Osteocyte (in vitro differentiated cells): ENCODE data around the gene ST6GALNAC5. TPM values are rescaled to one million over a fixed set of nuclear protein-coding genes. Genes with fewer than 3 reads are reported as not detected.

Experiments
- DNase-seq: peaks from one replicate; pipeline ENCODE4 v3.0.0; 2021; ENCODE audit warnings: mixed read lengths; ENCODE audit not compliant: unreplicated experiment; ENCODE audit errors: extremely low spot score
- H3K27ac Mint-ChIP-seq: one replicate; pipeline ENCODE4 v1.8.0; 2021; ENCODE audit warnings: mild to moderate bottlenecking, mixed read lengths; ENCODE audit not compliant: unreplicated experiment
- H3K27me3 Mint-ChIP-seq: one replicate; pipeline ENCODE4 v1.8.0; 2021; ENCODE audit warnings: mixed read lengths; ENCODE audit not compliant: unreplicated experiment
- H3K36me3 Mint-ChIP-seq: one replicate; pipeline ENCODE4 v1.8.0; 2021; ENCODE audit warnings: mixed read lengths; ENCODE audit not compliant: unreplicated experiment
- H3K4me1 Mint-ChIP-seq: one replicate; pipeline ENCODE4 v1.8.0; 2021; ENCODE audit warnings: mixed read lengths; ENCODE audit not compliant: unreplicated experiment
- H3K4me3 Mint-ChIP-seq: one replicate; pipeline ENCODE4 v1.8.0; 2021; ENCODE audit warnings: mild to moderate bottlenecking, moderate library complexity, mixed read lengths; ENCODE audit not compliant: unreplicated experiment
- H3K9me3 Mint-ChIP-seq: one replicate; pipeline ENCODE4 v1.8.0; 2021; ENCODE audit warnings: mixed read lengths; ENCODE audit not compliant: unreplicated experiment
- total RNA-seq: library from RNA; stranded (reverse); gene quantifications from 2 replicates; pipeline ENCODE4 v1.2.1, GENCODE V29; 2021
- TF ChIP-seq, protein P1 (sequence below): fragments of 200-600 bp; sonication (generic); IDR thresholded peaks from 2 replicates; pipeline ENCODE4 v1.5.0; 2021; ENCODE audit warnings: antibody characterized with exemption, mild to moderate bottlenecking, moderate library complexity

Gene ST6GALNAC5
- total RNA-seq, 1 donor from 2014 or later: 3.7 TPM

DNA sequence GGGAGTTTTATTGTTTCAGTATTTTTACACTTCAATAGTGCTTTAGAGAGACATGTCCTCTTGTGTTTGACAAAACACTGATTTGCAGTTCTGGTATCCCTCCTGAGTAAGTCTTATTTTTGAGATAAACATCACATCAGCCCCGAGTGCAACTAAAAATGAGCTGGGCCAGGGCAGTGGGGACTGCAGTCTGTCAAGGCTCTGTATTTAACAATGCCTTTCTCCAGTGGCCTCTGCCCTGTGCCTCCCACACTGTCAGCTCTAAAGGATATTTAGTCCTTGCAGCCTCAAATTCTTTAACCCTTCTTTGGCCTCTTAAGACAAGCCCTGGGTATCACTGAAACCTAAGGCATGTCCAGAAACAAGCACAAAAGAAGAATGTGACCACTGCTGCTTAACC, 160.6 kb downstream of the ST6GALNAC5 start:
- Mint-ChIP-seq H3K27ac (no peak overlapping the region), H3K4me3 (no peak overlapping the region), H3K9me3 (no peaks in the 10 kb centered on the region), H3K27me3 (peaks cover 18% of the 10 kb centered on the region), H3K36me3 (no peaks in the 10 kb centered on the region), H3K4me1 (peaks cover 3% of the 10 kb centered on the region)
- TF ChIP-seq, protein P1, sequence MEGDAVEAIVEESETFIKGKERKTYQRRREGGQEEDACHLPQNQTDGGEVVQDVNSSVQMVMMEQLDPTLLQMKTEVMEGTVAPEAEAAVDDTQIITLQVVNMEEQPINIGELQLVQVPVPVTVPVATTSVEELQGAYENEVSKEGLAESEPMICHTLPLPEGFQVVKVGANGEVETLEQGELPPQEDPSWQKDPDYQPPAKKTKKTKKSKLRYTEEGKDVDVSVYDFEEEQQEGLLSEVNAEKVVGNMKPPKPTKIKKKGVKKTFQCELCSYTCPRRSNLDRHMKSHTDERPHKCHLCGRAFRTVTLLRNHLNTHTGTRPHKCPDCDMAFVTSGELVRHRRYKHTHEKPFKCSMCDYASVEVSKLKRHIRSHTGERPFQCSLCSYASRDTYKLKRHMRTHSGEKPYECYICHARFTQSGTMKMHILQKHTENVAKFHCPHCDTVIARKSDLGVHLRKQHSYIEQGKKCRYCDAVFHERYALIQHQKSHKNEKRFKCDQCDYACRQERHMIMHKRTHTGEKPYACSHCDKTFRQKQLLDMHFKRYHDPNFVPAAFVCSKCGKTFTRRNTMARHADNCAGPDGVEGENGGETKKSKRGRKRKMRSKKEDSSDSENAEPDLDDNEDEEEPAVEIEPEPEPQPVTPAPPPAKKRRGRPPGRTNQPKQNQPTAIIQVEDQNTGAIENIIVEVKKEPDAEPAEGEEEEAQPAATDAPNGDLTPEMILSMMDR: no peak
- no peak for DNase-seq

DNA sequence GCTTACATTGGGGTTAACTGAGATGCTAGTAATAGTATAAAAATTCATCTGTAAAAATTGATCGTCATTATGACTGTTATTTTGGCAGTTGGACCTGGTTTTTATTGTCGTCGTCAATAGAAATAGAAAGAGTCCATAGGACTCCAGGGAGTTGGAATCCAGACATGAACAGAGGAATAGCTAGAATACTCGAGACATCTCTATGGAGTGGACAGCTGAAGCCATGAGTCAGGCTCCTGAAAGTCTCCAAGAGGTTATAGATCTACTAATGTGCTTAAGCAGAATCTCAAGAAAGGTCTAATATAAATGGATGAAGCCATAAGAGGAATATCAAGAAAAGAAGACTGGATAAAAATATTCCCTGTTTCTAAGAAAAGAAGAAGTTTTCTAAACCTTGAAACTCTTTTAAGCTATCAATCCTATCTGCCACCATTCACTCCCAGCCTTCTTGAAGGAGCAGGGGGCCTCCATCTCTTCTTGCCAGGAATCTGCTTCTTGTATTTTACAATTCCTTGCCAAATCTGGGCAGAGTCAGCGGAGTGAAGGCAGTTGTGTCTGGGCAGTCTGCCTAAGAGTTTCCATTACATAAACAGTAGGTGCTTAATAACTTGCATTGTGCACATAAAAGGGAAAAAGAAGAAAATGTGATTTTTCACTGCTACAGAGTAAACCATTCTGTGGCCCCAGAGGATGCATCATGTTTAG, 163.3 kb downstream of the ST6GALNAC5 start:
- Mint-ChIP-seq H3K36me3 (no peaks in the 10 kb centered on the region), H3K9me3 (no peaks in the 10 kb centered on the region), H3K27me3 (peaks cover 18% of the 10 kb centered on the region), H3K27ac (no peak overlapping the region), H3K4me1 (peaks cover 3% of the 10 kb centered on the region), H3K4me3 (no peak overlapping the region)
- no peak for DNase-seq
- TF ChIP-seq, protein P1: no peak

DNA sequence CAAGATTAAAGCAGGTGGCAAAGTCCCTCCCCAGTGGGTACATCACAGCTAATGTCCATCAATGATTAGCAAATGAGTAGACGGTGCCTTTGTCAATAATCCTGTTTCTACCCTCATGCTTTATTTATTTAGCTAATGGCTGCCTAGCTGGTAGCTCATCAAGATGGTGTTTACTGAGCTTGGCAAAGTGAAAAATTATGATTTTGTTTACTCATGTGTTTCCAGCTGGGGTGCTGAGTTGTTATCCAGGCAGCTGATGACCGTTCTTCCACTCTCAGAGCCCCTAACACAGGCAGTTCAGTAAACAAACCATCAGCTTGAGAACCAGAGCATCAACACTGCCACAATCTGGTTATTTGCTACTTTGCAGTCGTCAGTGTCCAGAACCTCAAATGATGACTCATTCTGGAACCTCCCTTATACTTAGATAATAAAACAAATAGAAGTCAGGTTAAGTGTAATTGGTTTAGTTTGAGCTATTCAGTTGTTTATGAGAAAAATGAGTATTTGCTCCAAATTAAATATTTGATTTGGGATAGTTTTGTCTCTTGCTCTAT, 163.9 kb downstream of the ST6GALNAC5 start:
- H3K27me3 Mint-ChIP-seq: peaks cover 18% of the 10 kb centered on the region
- H3K27ac Mint-ChIP-seq: no peak overlapping the region
- peaks cover 3% of the 10 kb centered on the region for H3K4me1 Mint-ChIP-seq
- H3K36me3 Mint-ChIP-seq: no peaks in the 10 kb centered on the region
- DNase-seq: no peak
- TF ChIP-seq, protein P1: peak; percentile 16
- H3K4me3 Mint-ChIP-seq: no peak overlapping the region
- no peaks in the 10 kb centered on the region for H3K9me3 Mint-ChIP-seq

DNA sequence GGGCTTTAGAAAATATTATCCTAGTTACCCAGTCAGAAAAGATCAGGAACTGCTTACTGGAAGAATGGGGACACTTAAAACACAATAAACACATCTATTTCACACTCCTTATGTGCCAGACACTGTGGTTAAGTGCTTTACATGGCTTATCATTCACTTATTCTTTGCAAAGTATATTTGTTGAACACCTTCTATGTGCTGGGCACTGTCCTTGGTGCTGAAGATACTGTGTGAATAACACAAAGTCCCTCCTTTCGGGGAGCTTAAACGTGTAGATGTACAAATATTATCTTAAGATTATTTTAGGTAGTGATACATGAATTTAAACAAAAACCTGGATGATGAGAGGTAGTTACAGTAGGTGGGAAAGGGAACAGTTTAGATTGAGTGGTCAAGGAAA, 169.3 kb downstream of the ST6GALNAC5 start:
- no peak overlapping the region for H3K27ac Mint-ChIP-seq
- no peak overlapping the region for H3K4me3 Mint-ChIP-seq
- H3K27me3 Mint-ChIP-seq: no peaks in the 10 kb centered on the region
- peaks cover 14% of the 10 kb centered on the region for H3K4me1 Mint-ChIP-seq
- TF ChIP-seq, protein P1: no peak
- DNase-seq: no peak
- H3K9me3 Mint-ChIP-seq: peaks cover 7% of the 10 kb centered on the region
- no peaks in the 10 kb centered on the region for H3K36me3 Mint-ChIP-seq

DNA sequence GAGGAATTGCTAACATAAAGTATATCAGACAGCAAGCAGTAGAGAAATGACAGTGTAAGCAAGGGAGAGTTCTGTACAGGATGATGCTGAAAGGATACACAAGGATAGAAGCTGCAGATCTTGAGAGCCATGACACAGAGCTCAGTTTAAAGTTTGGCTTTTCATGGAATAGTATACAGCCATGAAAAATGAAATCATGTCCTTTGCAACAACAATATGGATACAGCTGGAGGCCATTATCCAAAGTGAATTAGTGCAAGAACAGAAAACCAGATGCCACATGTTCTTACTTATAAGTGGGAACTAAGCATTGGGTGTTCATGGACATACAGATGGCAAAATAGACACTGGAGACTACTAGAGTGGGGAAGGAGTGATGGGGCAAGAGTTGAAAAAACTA, 169.8 kb downstream of the ST6GALNAC5 start:
- TF ChIP-seq, protein P1: no peak
- Mint-ChIP-seq H3K4me1 (peaks cover 14% of the 10 kb centered on the region), H3K27me3 (no peaks in the 10 kb centered on the region), H3K4me3 (no peak overlapping the region), H3K27ac (no peak overlapping the region), H3K9me3 (peaks cover 7% of the 10 kb centered on the region), H3K36me3 (no peaks in the 10 kb centered on the region)
- no peak for DNase-seq
